Immature natural killer cell (primary cell): ENCODE measurements around the gene PTCHD4. TPM values are rescaled to one million over a fixed set of nuclear protein-coding genes. Genes with fewer than 3 reads are reported as not detected.
"Not testable (repeated sequence)": the region's sequence is repeated elsewhere in the genome, so short reads cannot be mapped to it uniquely, and the experiment has no call there.

Experiments used
- DNase-seq, 3 donors: peaks; one replicate each; pipeline ENCODE4 v3.0.0; 2022; ENCODE audit warnings: mixed read lengths in 1 of 3
- H3K27ac Mint-ChIP-seq, 6 donors: one replicate each; pipeline ENCODE4 v1.8.0; 2020; ENCODE audit warnings: mixed read lengths in 6 of 6, mild to moderate bottlenecking in 5 of 6, inconsistent platforms in 4 of 6, moderate library complexity in 3 of 6
- H3K27me3 Mint-ChIP-seq, 3 donors: one replicate each; pipeline ENCODE4 v1.8.0; 2020 to 2021; ENCODE audit warnings: low read depth in 3 of 3, mild to moderate bottlenecking in 3 of 3, mixed read lengths in 3 of 3, moderate library complexity in 3 of 3, inconsistent platforms in 1 of 3
- H3K36me3 Mint-ChIP-seq, 3 donors: one replicate each; pipeline ENCODE4 v1.8.0; 2020; ENCODE audit warnings: mixed read lengths in 3 of 3, inconsistent platforms in 2 of 3, mild to moderate bottlenecking in 2 of 3
- H3K4me1 Mint-ChIP-seq, 2 donors: one replicate each; pipeline ENCODE4 v1.8.0; 2020; ENCODE audit warnings: inconsistent platforms in 2 of 2, mild to moderate bottlenecking in 2 of 2, mixed read lengths in 2 of 2, moderate library complexity in 1 of 2
- H3K4me3 Mint-ChIP-seq, 5 donors: one replicate each; pipeline ENCODE4 v1.8.0; 2020; ENCODE audit warnings: mild to moderate bottlenecking in 5 of 5, mixed read lengths in 5 of 5, inconsistent platforms in 3 of 5, moderate library complexity in 3 of 5
- H3K9me3 Mint-ChIP-seq, 6 donors: one replicate each; pipeline ENCODE4 v1.8.0; 2020; ENCODE audit warnings: mild to moderate bottlenecking in 6 of 6, mixed read lengths in 6 of 6, inconsistent platforms in 4 of 6, moderate library complexity in 3 of 6
- polyA plus RNA-seq, 3 donors: library from polyadenylated mRNA; unstranded; fragments of 300-500 nt; fragmentation: Illumina TruSeq; gene quantifications; one replicate each; pipeline ENCODE4 v1.2.3, GENCODE V29; 2021

The PTCHD4 gene
- polyA plus RNA-seq, 3 donors from 2014 or later, result not detected

- Mint-ChIP-seq H3K9me3 (peaks cover 0 to 5% (median under 1%) of the 10 kb centered on the region in 6 donors), H3K4me1 (no peaks in the 10 kb centered on the region), H3K27me3 (peaks cover 0 to 3% (median 2%) of the 10 kb centered on the region in 3 donors), H3K36me3 (no peaks in the 10 kb centered on the region), H3K27ac (no peak overlapping the region), H3K4me3 (no peak overlapping the region)
- DNase-seq, result no peak
Observed at GRCh38 chr6:48113130-48113529, 2.1 kb upstream of the PTCHD4 start.

GRCh38 chr6:48111575-48111974, 578 bp upstream of the PTCHD4 start:
- H3K36me3 Mint-ChIP-seq, result no peaks in the 10 kb centered on the region
- H3K4me1 Mint-ChIP-seq, result no peaks in the 10 kb centered on the region
- peaks cover 0 to 2% (median 0%) of the 10 kb centered on the region in 6 donors for H3K9me3 Mint-ChIP-seq
- no peak for DNase-seq
- no peak overlapping the region for H3K27ac Mint-ChIP-seq
- peaks cover 0 to 3% (median 2%) of the 10 kb centered on the region in 3 donors for H3K27me3 Mint-ChIP-seq
- no peak overlapping the region for H3K4me3 Mint-ChIP-seq

GRCh38 chr6:48110436-48111142, 408 bp downstream of the PTCHD4 start:
- Mint-ChIP-seq H3K27me3 (peaks cover 0 to 3% (median 2%) of the 10 kb centered on the region in 3 donors), H3K36me3 (no peaks in the 10 kb centered on the region), H3K27ac (no peak overlapping the region)

GRCh38 chr6:48109944-48110343, 1.1 kb downstream of the PTCHD4 start:
- Mint-ChIP-seq H3K9me3 (peaks cover 0 to 11% (median 6%) of the 10 kb centered on the region in 6 donors), H3K27me3 (peaks cover 0 to 3% (median 2%) of the 10 kb centered on the region in 3 donors), H3K27ac (no peak overlapping the region), H3K4me1 (no peaks in the 10 kb centered on the region), H3K36me3 (no peaks in the 10 kb centered on the region), H3K4me3 (no peak overlapping the region)
- DNase-seq, result no peak

More at GRCh38 chr6:48110436-48111142, 408 bp downstream of the PTCHD4 start:
- Mint-ChIP-seq H3K4me3 (no peak overlapping the region), H3K9me3 (peaks cover 0 to 5% (median under 1%) of the 10 kb centered on the region in 6 donors), H3K4me1 (no peaks in the 10 kb centered on the region)
- DNase-seq, result no peak

- H3K27ac Mint-ChIP-seq, H3K27me3 Mint-ChIP-seq, H3K4me1 Mint-ChIP-seq, H3K36me3 Mint-ChIP-seq, DNase-seq, H3K4me3 Mint-ChIP-seq: not testable (repeated sequence)
- H3K9me3 Mint-ChIP-seq, result peaks cover 1 to 19% (median 8%) of the 10 kb centered on the region in 6 donors
Observed at GRCh38 chr6:48102476-48103195, 8.4 kb downstream of the PTCHD4 start.

GRCh38 chr6:48101290-48101689, 9.7 kb downstream of the PTCHD4 start:
- no peak for DNase-seq
- Mint-ChIP-seq H3K36me3 (no peaks in the 10 kb centered on the region), H3K9me3 (peaks cover 1 to 23% (median 8%) of the 10 kb centered on the region in 6 donors), H3K4me3 (no peak overlapping the region), H3K27me3 (peaks cover 0 to 2% (median 0%) of the 10 kb centered on the region in 3 donors), H3K27ac (no peak overlapping the region), H3K4me1 (no peaks in the 10 kb centered on the region)

GRCh38 chr6:48100588-48100895, 10.5 kb downstream of the PTCHD4 start:
- DNase-seq, result no peak
- Mint-ChIP-seq H3K27ac (no peak overlapping the region), H3K9me3 (peaks cover 1 to 17% (median 7%) of the 10 kb centered on the region in 6 donors), H3K27me3 (peaks cover 0 to 2% (median 0%) of the 10 kb centered on the region in 3 donors), H3K4me1 (no peaks in the 10 kb centered on the region), H3K4me3 (no peak overlapping the region), H3K36me3 (no peaks in the 10 kb centered on the region)

GRCh38 chr6:48099713-48100587, 11.0 kb downstream of the PTCHD4 start:
- no peak for DNase-seq
- H3K27me3 Mint-ChIP-seq, result peaks cover 0 to 2% (median 0%) of the 10 kb centered on the region in 3 donors

GRCh38 chr6:48098923-48099322, 12.1 kb downstream of the PTCHD4 start:
- peaks cover 1 to 22% (median 6%) of the 10 kb centered on the region in 6 donors for H3K9me3 Mint-ChIP-seq
- no peaks in the 10 kb centered on the region for H3K4me1 Mint-ChIP-seq
- no peak overlapping the region for H3K27ac Mint-ChIP-seq
- no peak overlapping the region for H3K4me3 Mint-ChIP-seq
- peaks cover 0 to 2% (median 0%) of the 10 kb centered on the region in 3 donors for H3K27me3 Mint-ChIP-seq
- no peak for DNase-seq
- H3K36me3 Mint-ChIP-seq, result no peaks in the 10 kb centered on the region

More at GRCh38 chr6:48099713-48100587, 11.0 kb downstream of the PTCHD4 start:
- Mint-ChIP-seq H3K27ac (no peak overlapping the region), H3K9me3 (peaks cover under 1 to 12% (median 4%) of the 10 kb centered on the region in 6 donors), H3K4me1 (no peaks in the 10 kb centered on the region), H3K36me3 (no peaks in the 10 kb centered on the region), H3K4me3 (no peak overlapping the region)

- no peaks in the 10 kb centered on the region for H3K36me3 Mint-ChIP-seq
- no peak overlapping the region for H3K27ac Mint-ChIP-seq
- DNase-seq, result no peak
- no peaks in the 10 kb centered on the region for H3K4me1 Mint-ChIP-seq
- no peaks in the 10 kb centered on the region for H3K27me3 Mint-ChIP-seq
- H3K4me3 Mint-ChIP-seq, result no peak overlapping the region
- peaks cover 0 to 18% (median 3%) of the 10 kb centered on the region in 6 donors for H3K9me3 Mint-ChIP-seq
Observed at GRCh38 chr6:48092550-48093217, 18.3 kb downstream of the PTCHD4 start.

GRCh38 chr6:48090546-48090945, 20.5 kb downstream of the PTCHD4 start:
- H3K27me3 Mint-ChIP-seq, result no peaks in the 10 kb centered on the region
- no peak overlapping the region for H3K27ac Mint-ChIP-seq
- no peaks in the 10 kb centered on the region for H3K4me1 Mint-ChIP-seq
- H3K9me3 Mint-ChIP-seq, result peaks cover 0 to 14% (median under 1%) of the 10 kb centered on the region in 6 donors
- no peak for DNase-seq
- no peak overlapping the region for H3K4me3 Mint-ChIP-seq
- H3K36me3 Mint-ChIP-seq, result no peaks in the 10 kb centered on the region

GRCh38 chr6:48087448-48087847, 23.5 kb downstream of the PTCHD4 start:
- Mint-ChIP-seq H3K27ac (no peak overlapping the region), H3K4me3 (no peak overlapping the region), H3K9me3 (peaks cover 0 to 3% (median 0%) of the 10 kb centered on the region in 6 donors), H3K27me3 (peaks cover 0 to 2% (median 0%) of the 10 kb centered on the region in 3 donors), H3K36me3 (no peaks in the 10 kb centered on the region), H3K4me1 (no peaks in the 10 kb centered on the region)
- no peak for DNase-seq

- Mint-ChIP-seq H3K4me3 (no peak overlapping the region), H3K9me3 (peaks cover 0 to 3% (median 0%) of the 10 kb centered on the region in 6 donors), H3K27me3 (peaks cover 0 to 2% (median 0%) of the 10 kb centered on the region in 3 donors), H3K4me1 (no peaks in the 10 kb centered on the region), H3K27ac (no peak overlapping the region), H3K36me3 (no peaks in the 10 kb centered on the region)
- no peak for DNase-seq
Observed at GRCh38 chr6:48086187-48086586, 24.8 kb downstream of the PTCHD4 start.
